Upper lobe of right lung (tissue), 1 donor: ENCODE data around the gene BDH1. TPM values are rescaled to one million over a fixed set of nuclear protein-coding genes. Genes with fewer than 3 reads are reported as not detected.

Source experiments
- ATAC-seq: fragments of 200-7000 bp; cut with Tn5 transposase; one replicate; pipeline ENCODE4 v1.9.1; 2020; ENCODE audit warnings: mild to moderate bottlenecking, moderate library complexity
- DNase-seq: peaks from one replicate; pipeline ENCODE4 v3.0.0-alpha.2; 2020
- H3K27ac ChIP-seq: fragments of 200-600 bp; one replicate; pipeline ENCODE4 v1.8.0; 2022
- H3K27me3 ChIP-seq: fragments of 200-600 bp; one replicate; pipeline ENCODE4 v1.8.0; 2022; ENCODE audit warnings: mild to moderate bottlenecking
- H3K36me3 ChIP-seq: fragments of 200-600 bp; one replicate; pipeline ENCODE4 v1.8.0; 2022
- H3K4me1 ChIP-seq: fragments of 200-600 bp; one replicate; pipeline ENCODE4 v1.8.0; 2022
- H3K4me3 ChIP-seq: fragments of 200-600 bp; one replicate; pipeline ENCODE4 v1.8.0; 2022; ENCODE audit warnings: mild to moderate bottlenecking
- H3K9me3 ChIP-seq: fragments of 200-600 bp; one replicate; pipeline ENCODE4 v1.8.0; 2022
- CTCF ChIP-seq: fragments of 200-600 bp; IDR thresholded peaks from one replicate; pipeline ENCODE4 v1.8.0; 2022; ENCODE audit warnings: antibody characterized with exemption
- intact Hi-C: fragments of 100-400 bp; cut with DNase I; formaldehyde crosslinking; loops from one replicate; pipeline ENCODE4 v1.11.0; 2022
- total RNA-seq: library from RNA; stranded (reverse); fragmentation: NEBNext Ultra II Directional; extraction: Animal tissue kit (Norgen Biotek cat#: 25700); gene quantifications from one replicate; pipeline ENCODE4 v1.2.1, GENCODE V29; 2021
- donor health status: DM: no; HTN: yes; CAD: no; lungs with severe emphysema.

BDH1 gene
- total RNA-seq, 1 donor from 2014 or later: 12.5 TPM

GRCh38 chr3:197495999-197496745, 59.6 kb downstream of the BDH1 start:
- no peak for TF ChIP-seq CTCF
- no peaks in the 10 kb centered on the region for H3K9me3 ChIP-seq
- DNase-seq (no peak), ATAC-seq (no peak)
- H3K4me3 ChIP-seq: no peak overlapping the region
- no peaks in the 10 kb centered on the region for H3K27me3 ChIP-seq
- no peak overlapping the region for H3K27ac ChIP-seq
- intact Hi-C loops: no loop called here
- no peaks in the 10 kb centered on the region for H3K36me3 ChIP-seq
- H3K4me1 ChIP-seq: no peaks in the 10 kb centered on the region

- ATAC-seq: no peak
- intact Hi-C loops: no loop called here
Observed at GRCh38 chr3:197495499-197495898, 60.3 kb downstream of the BDH1 start.

GRCh38 chr3:197495059-197495455, 60.7 kb downstream of the BDH1 start:
- no peak overlapping the region for H3K27ac ChIP-seq
- H3K27me3 ChIP-seq: no peaks in the 10 kb centered on the region
- no peak for ATAC-seq
- no peak for TF ChIP-seq CTCF
- H3K4me3 ChIP-seq: no peak overlapping the region
- no peaks in the 10 kb centered on the region for H3K9me3 ChIP-seq
- no peaks in the 10 kb centered on the region for H3K4me1 ChIP-seq
- H3K36me3 ChIP-seq: no peaks in the 10 kb centered on the region
- DNase-seq: no peak
- intact Hi-C loops: no loop called here

More at GRCh38 chr3:197495499-197495898, 60.3 kb downstream of the BDH1 start:
- DNase-seq: no peak
- no peaks in the 10 kb centered on the region for H3K27me3 ChIP-seq
- H3K36me3 ChIP-seq: no peaks in the 10 kb centered on the region
- H3K9me3 ChIP-seq: no peaks in the 10 kb centered on the region
- H3K4me1 ChIP-seq: no peaks in the 10 kb centered on the region
- no peak overlapping the region for H3K4me3 ChIP-seq
- TF ChIP-seq CTCF: no peak
- H3K27ac ChIP-seq: no peak overlapping the region

GRCh38 chr3:197494366-197495058, 61.3 kb downstream of the BDH1 start:
- H3K36me3 ChIP-seq: no peaks in the 10 kb centered on the region
- H3K4me3 ChIP-seq: no peak overlapping the region
- no peaks in the 10 kb centered on the region for H3K9me3 ChIP-seq
- intact Hi-C loops: no loop called here
- DNase-seq (no peak), ATAC-seq (no peak)
- no peaks in the 10 kb centered on the region for H3K27me3 ChIP-seq
- H3K27ac ChIP-seq: no peak overlapping the region
- H3K4me1 ChIP-seq: no peaks in the 10 kb centered on the region
- TF ChIP-seq CTCF: no peak

GRCh38 chr3:197493049-197493448, 62.7 kb downstream of the BDH1 start:
- TF ChIP-seq CTCF: no peak
- Histone ChIP-seq H3K4me3 (no peak overlapping the region), H3K27ac (no peak overlapping the region), H3K27me3 (no peaks in the 10 kb centered on the region), H3K9me3 (no peaks in the 10 kb centered on the region), H3K4me1 (no peaks in the 10 kb centered on the region), H3K36me3 (no peaks in the 10 kb centered on the region)
- ATAC-seq: no peak
- intact Hi-C loops: no loop called here
- no peak for DNase-seq
